ENCODE data around the gene GUCA1A. TPM values are rescaled to one million over a fixed set of nuclear protein-coding genes. Genes with fewer than 3 reads are reported as not detected.
A peak's percentile ranks its signal among the peaks of the same experiment; 100 is the strongest.
"Not testable (repeated sequence)": the region's sequence is repeated elsewhere in the genome, so short reads cannot be mapped to it uniquely, and the experiment has no call there.

The GUCA1A gene
- total and polyA plus RNA-seq, 7 experiments from 2014 or later, result not detected

- H3K9me3 Mint-ChIP-seq, result no peaks in the 10 kb centered on the region
- H3K27me3 Mint-ChIP-seq, result no peaks in the 10 kb centered on the region
- ChIA-PET POLR2A (no interaction called here), CTCF (no interaction called here)
- no peak overlapping the region for H3K4me3 Mint-ChIP-seq
- no peak overlapping the region for H3K27ac ChIP-seq (ENCODE audit: low read depth, low read length)
- no peak overlapping the region for H3K27ac Mint-ChIP-seq
- DNase-seq (no peak), ATAC-seq (no peak)
- H3K36me3 Mint-ChIP-seq, result peaks cover 8 to 24% (median 14%) of the 10 kb centered on the region in 5 donors
- H3K36me3 ChIP-seq (ENCODE audit: control insufficient read depth in 2 of 3, insufficient read depth in 3 of 3, low read length in 3 of 3), result peaks cover 9 to 64% (median 14%) of the 10 kb centered on the region in 3 experiments
- intact Hi-C loops (cut with micrococcal nuclease), result no loop called here
- H3K4me1 Mint-ChIP-seq, result peaks cover 5 to 29% (median 16%) of the 10 kb centered on the region in 7 donors
- no peaks in the 10 kb centered on the region for H3K9me3 ChIP-seq (ENCODE audit: control insufficient read depth in 2 of 3, low read length in 3 of 3)
- H3K4me3 ChIP-seq (ENCODE audit: low read length), result no peak overlapping the region
- H3K27me3 ChIP-seq (ENCODE audit: control insufficient read depth in 2 of 2, insufficient read depth in 2 of 2, low read length in 2 of 2), result no peaks in the 10 kb centered on the region
- H3K4me1 ChIP-seq (ENCODE audit: control insufficient read depth in 2 of 2, insufficient read depth in 2 of 2, low read length in 2 of 2), result peaks cover 4 to 7% of the 10 kb centered on the region in 2 donors
These were observed 38.6 kb downstream of the GUCA1A start for GRCh38 chr6:42211726-42212125.

GRCh38 chr6:42212442-42212841, 39.3 kb downstream of the GUCA1A start:
- CTCF ChIA-PET, result interaction anchor here (2.6 kb wide), 1 partner anchor 335 kb away, joined by 16 read pairs; no protein-coding TSS in a partner anchor
- H3K9me3 ChIP-seq (ENCODE audit: control insufficient read depth in 2 of 3, low read length in 3 of 3), result no peaks in the 10 kb centered on the region
- Mint-ChIP-seq H3K27ac (no peak overlapping the region), H3K4me3 (no peak overlapping the region), H3K4me1 (peaks cover 6 to 34% (median 19%) of the 10 kb centered on the region in 7 donors), H3K9me3 (no peaks in the 10 kb centered on the region), H3K36me3 (peaks cover 8 to 23% (median 15%) of the 10 kb centered on the region in 5 donors), H3K27me3 (no peaks in the 10 kb centered on the region)
- DNase-seq, result no peak
- H3K36me3 ChIP-seq (ENCODE audit: control insufficient read depth in 2 of 3, insufficient read depth in 3 of 3, low read length in 3 of 3), result peaks cover 9 to 61% (median 14%) of the 10 kb centered on the region in 3 experiments
- H3K4me3 ChIP-seq (ENCODE audit: low read length), result no peak overlapping the region
- H3K4me1 ChIP-seq (ENCODE audit: control insufficient read depth in 2 of 2, insufficient read depth in 2 of 2, low read length in 2 of 2), result peaks cover 9 to 10% of the 10 kb centered on the region in 2 donors
- ATAC-seq, result no peak
- H3K27ac ChIP-seq (ENCODE audit: low read depth, low read length), result no peak overlapping the region
- POLR2A ChIA-PET, result interaction anchor here (0.9 kb wide), 1 partner anchor 9 kb away, joined by 3 read pairs; no protein-coding TSS in a partner anchor
- no peaks in the 10 kb centered on the region for H3K27me3 ChIP-seq (ENCODE audit: control insufficient read depth in 2 of 2, insufficient read depth in 2 of 2, low read length in 2 of 2)
- intact Hi-C loops (cut with micrococcal nuclease), result no loop called here

GRCh38 chr6:42216495-42216894, 43.3 kb downstream of the GUCA1A start:
- Histone ChIP-seq H3K4me3 (ENCODE audit: low read length) (peak overlapping the region; percentile 96), H3K36me3 (ENCODE audit: control insufficient read depth in 2 of 3, insufficient read depth in 3 of 3, low read length in 3 of 3) (peaks cover 0 to 24% (median 0%) of the 10 kb centered on the region in 3 experiments), H3K4me1 (ENCODE audit: control insufficient read depth in 2 of 2, insufficient read depth in 2 of 2, low read length in 2 of 2) (peaks cover 9 to 14% of the 10 kb centered on the region in 2 donors)
- not testable (repeated sequence) for H3K9me3 Mint-ChIP-seq; H3K27ac ChIP-seq (ENCODE audit: low read depth, low read length); H3K27me3 Mint-ChIP-seq; H3K27me3 ChIP-seq (ENCODE audit: control insufficient read depth in 2 of 2, insufficient read depth in 2 of 2, low read length in 2 of 2); DNase-seq; H3K9me3 ChIP-seq (ENCODE audit: control insufficient read depth in 2 of 3, low read length in 3 of 3); ATAC-seq
- ChIA-PET POLR2A (interaction anchor here (0.6 to 2.7 kb wide), 6 partner anchors 51 to 429 kb away, joined by 3 to 12 read pairs (median 5); partner anchors contain the start of genes TOMM6 and UBR2), CTCF (interaction anchor here (0.6 to 1.3 kb wide), 3 partner anchors 110 to 482 kb away, joined by 3 to 4 read pairs (median 3); no protein-coding TSS in a partner anchor)
- intact Hi-C loops (cut with micrococcal nuclease), result loop anchor here (2.0 to 5.0 kb wide), 7 partner anchors 172 to 1211 kb away; partner anchors contain the start of genes ABCC10 (in 1 of the 2), SRF (in 1 of the 2) and TOMM6 (in 1 of the 2)
- Mint-ChIP-seq H3K4me1 (peaks cover 11 to 39% (median 24%) of the 10 kb centered on the region in 7 donors), H3K4me3 (peak overlapping the region; percentile 67 to 99 (median 78)), H3K27ac (peak overlapping the region in 4 of 9 donors; percentile 36 to 50 (median 47)), H3K36me3 (peaks cover 5 to 12% (median 7%) of the 10 kb centered on the region in 5 donors)

GRCh38 chr6:42217157-42217518, 44.0 kb downstream of the GUCA1A start:
- no peaks in the 10 kb centered on the region for H3K9me3 ChIP-seq (ENCODE audit: control insufficient read depth in 2 of 3, low read length in 3 of 3)
- peak overlapping the region; percentile 92 to 100 (median 98) for H3K4me3 Mint-ChIP-seq
- no peaks in the 10 kb centered on the region for H3K27me3 Mint-ChIP-seq
- peaks cover 0 to 18% (median 0%) of the 10 kb centered on the region in 3 experiments for H3K36me3 ChIP-seq (ENCODE audit: control insufficient read depth in 2 of 3, insufficient read depth in 3 of 3, low read length in 3 of 3)
- ATAC-seq (no peak), DNase-seq (no peak)
- no peaks in the 10 kb centered on the region for H3K27me3 ChIP-seq (ENCODE audit: control insufficient read depth in 2 of 2, insufficient read depth in 2 of 2, low read length in 2 of 2)
- peaks cover 11 to 39% (median 24%) of the 10 kb centered on the region in 7 donors for H3K4me1 Mint-ChIP-seq
- intact Hi-C loops (cut with micrococcal nuclease), result loop anchor here (1.0 to 5.0 kb wide), 16 partner anchors 172 to 1210 kb away; partner anchors contain the start of genes BYSL (in 2 of the 2), MED20 (in 2 of the 2), PRICKLE4 (in 2 of the 2) and TFEB (in 2 of the 2)
- peak overlapping the region; percentile 96 for H3K4me3 ChIP-seq (ENCODE audit: low read length)
- H3K4me1 ChIP-seq (ENCODE audit: control insufficient read depth in 2 of 2, insufficient read depth in 2 of 2, low read length in 2 of 2), result peaks cover 9 to 14% of the 10 kb centered on the region in 2 donors
- H3K9me3 Mint-ChIP-seq, result no peaks in the 10 kb centered on the region
- peak overlapping the region; percentile 77 for H3K27ac ChIP-seq (ENCODE audit: low read depth, low read length)
- ChIA-PET POLR2A (interaction anchor here (0.6 to 2.7 kb wide), 10 partner anchors 15 to 429 kb away, joined by 3 to 12 read pairs (median 4); partner anchors contain the start of genes BYSL, MED20, TOMM6 and UBR2), CTCF (interaction anchor here (0.8 to 1.3 kb wide), 4 partner anchors 113 to 483 kb away, joined by 3 to 7 read pairs (median 4); no protein-coding TSS in a partner anchor)
- peaks cover 5 to 12% (median 7%) of the 10 kb centered on the region in 5 donors for H3K36me3 Mint-ChIP-seq
- peak overlapping the region; percentile 87 to 99 (median 97) for H3K27ac Mint-ChIP-seq

- peak; percentile 72 to 92 (median 87) for DNase-seq
- H3K27ac ChIP-seq (ENCODE audit: low read depth, low read length), result peak within 1 kb of the TSS; percentile 77
- Mint-ChIP-seq H3K27ac (peak within 1 kb of the TSS; percentile 87 to 99 (median 97)), H3K4me3 (peak within 1 kb of the TSS; percentile 92 to 100 (median 98)), H3K4me1 (peaks cover 7 to 34% (median 24%) of the 10 kb centered on the region in 7 donors), H3K36me3 (peaks cover 0 to 9% (median 7%) of the 10 kb centered on the region in 5 donors), H3K27me3 (no peaks in the 10 kb centered on the region), H3K9me3 (no peaks in the 10 kb centered on the region)
- POLR2A ChIA-PET, result interaction anchor here (0.6 to 2.7 kb wide), 9 partner anchors 14 to 430 kb away, joined by 3 to 12 read pairs (median 5); partner anchors contain the start of genes BYSL, MED20, TOMM6 and UBR2
- CTCF ChIA-PET, result interaction anchor here (0.8 to 1.3 kb wide), 4 partner anchors 113 to 484 kb away, joined by 3 to 7 read pairs (median 4); no protein-coding TSS in a partner anchor
- peak within 1 kb of the TSS; percentile 96 for H3K4me3 ChIP-seq (ENCODE audit: low read length)
- intact Hi-C loops (cut with micrococcal nuclease), result loop anchor here (1.0 to 5.0 kb wide), 16 partner anchors 173 to 1210 kb away; partner anchors contain the start of genes BYSL (in 2 of the 2), MED20 (in 2 of the 2), PRICKLE4 (in 2 of the 2) and TFEB (in 2 of the 2)
- H3K36me3 ChIP-seq (ENCODE audit: control insufficient read depth in 2 of 3, insufficient read depth in 3 of 3, low read length in 3 of 3), result peaks cover 0 to 12% (median 0%) of the 10 kb centered on the region in 3 experiments
- peaks cover 9 to 14% of the 10 kb centered on the region in 2 donors for H3K4me1 ChIP-seq (ENCODE audit: control insufficient read depth in 2 of 2, insufficient read depth in 2 of 2, low read length in 2 of 2)
- peak; percentile 100 for ATAC-seq
- no peaks in the 10 kb centered on the region for H3K9me3 ChIP-seq (ENCODE audit: control insufficient read depth in 2 of 3, low read length in 3 of 3)
- H3K27me3 ChIP-seq (ENCODE audit: control insufficient read depth in 2 of 2, insufficient read depth in 2 of 2, low read length in 2 of 2), result no peaks in the 10 kb centered on the region
These were observed 44.6 kb downstream of the GUCA1A start, which contains the start of gene MRPS10 for GRCh38 chr6:42217519-42218367. TSS of gene MRPS10 (minus strand) at chr6:42217861. CDS start at chr6:42217849, 12 bp downstream.

- ChIA-PET CTCF (interaction anchor here (0.5 kb wide), 1 partner anchor 31 kb away, joined by 3 read pairs; no protein-coding TSS in a partner anchor), POLR2A (no interaction called here)
- Mint-ChIP-seq H3K27me3 (no peaks in the 10 kb centered on the region), H3K4me1 (peaks cover 6 to 21% (median 18%) of the 10 kb centered on the region in 7 donors), H3K36me3 (peaks cover 0 to 5% (median 4%) of the 10 kb centered on the region in 5 donors), H3K9me3 (no peaks in the 10 kb centered on the region), H3K27ac (peak overlapping the region in 1 of 9 donors; percentile 63), H3K4me3 (no peak overlapping the region)
- DNase-seq (no peak), ATAC-seq (no peak)
- Histone ChIP-seq H3K27me3 (ENCODE audit: control insufficient read depth in 2 of 2, insufficient read depth in 2 of 2, low read length in 2 of 2) (no peaks in the 10 kb centered on the region), H3K4me1 (ENCODE audit: control insufficient read depth in 2 of 2, insufficient read depth in 2 of 2, low read length in 2 of 2) (peaks cover 9 to 14% of the 10 kb centered on the region in 2 donors), H3K27ac (ENCODE audit: low read depth, low read length) (no peak overlapping the region), H3K4me3 (ENCODE audit: low read length) (no peak overlapping the region), H3K36me3 (ENCODE audit: control insufficient read depth in 2 of 3, insufficient read depth in 3 of 3, low read length in 3 of 3) (no peaks in the 10 kb centered on the region), H3K9me3 (ENCODE audit: control insufficient read depth in 2 of 3, low read length in 3 of 3) (no peaks in the 10 kb centered on the region)
- intact Hi-C loops (cut with micrococcal nuclease), result no loop called here
These were observed 47.6 kb downstream of the GUCA1A start for GRCh38 chr6:42220807-42221206.

All from naive thymus-derived CD4-positive, alpha-beta T cell (primary cell).